ENCODE results near the gene TH. TPM values are rescaled to one million over a fixed set of nuclear protein-coding genes. Genes with fewer than 3 reads are reported as not detected.
A peak's percentile ranks its signal among the peaks of the same experiment; 100 is the strongest.

TH gene
- total and polyA plus RNA-seq, 2 donors from 2014 or later, result not detected

- no peaks in the 10 kb centered on the region for H3K27me3 ChIP-seq (ENCODE audit: control insufficient read depth, insufficient read depth, low read length)
- intact Hi-C loops (cut with DNase I), result no loop called here
- no peaks in the 10 kb centered on the region for H3K9me3 ChIP-seq (ENCODE audit: control insufficient read depth in 2 of 3, insufficient read depth in 1 of 3, low read length in 3 of 3)
- peak in 2 of 5 donors; percentile 7 to 46 for DNase-seq
- H3K9ac ChIP-seq (ENCODE audit: low read length in 3 of 3), result no peak overlapping the region
- no peak overlapping the region for H3K27ac ChIP-seq (ENCODE audit: low read depth in 2 of 2, low read length in 2 of 2)
- TF ChIP-seq, protein P1, sequence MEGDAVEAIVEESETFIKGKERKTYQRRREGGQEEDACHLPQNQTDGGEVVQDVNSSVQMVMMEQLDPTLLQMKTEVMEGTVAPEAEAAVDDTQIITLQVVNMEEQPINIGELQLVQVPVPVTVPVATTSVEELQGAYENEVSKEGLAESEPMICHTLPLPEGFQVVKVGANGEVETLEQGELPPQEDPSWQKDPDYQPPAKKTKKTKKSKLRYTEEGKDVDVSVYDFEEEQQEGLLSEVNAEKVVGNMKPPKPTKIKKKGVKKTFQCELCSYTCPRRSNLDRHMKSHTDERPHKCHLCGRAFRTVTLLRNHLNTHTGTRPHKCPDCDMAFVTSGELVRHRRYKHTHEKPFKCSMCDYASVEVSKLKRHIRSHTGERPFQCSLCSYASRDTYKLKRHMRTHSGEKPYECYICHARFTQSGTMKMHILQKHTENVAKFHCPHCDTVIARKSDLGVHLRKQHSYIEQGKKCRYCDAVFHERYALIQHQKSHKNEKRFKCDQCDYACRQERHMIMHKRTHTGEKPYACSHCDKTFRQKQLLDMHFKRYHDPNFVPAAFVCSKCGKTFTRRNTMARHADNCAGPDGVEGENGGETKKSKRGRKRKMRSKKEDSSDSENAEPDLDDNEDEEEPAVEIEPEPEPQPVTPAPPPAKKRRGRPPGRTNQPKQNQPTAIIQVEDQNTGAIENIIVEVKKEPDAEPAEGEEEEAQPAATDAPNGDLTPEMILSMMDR (IDR thresholded peaks at IDR 0.05; ENCODE audit: borderline replicate concordance, extremely low read depth, insufficient read depth), result no peak
- H3K4me1 ChIP-seq (ENCODE audit: control insufficient read depth in 2 of 3, insufficient read depth in 2 of 3, low read depth in 1 of 3, low read length in 3 of 3), result peaks cover 0 to 16% (median 0%) of the 10 kb centered on the region in 3 donors
- FAIRE-seq, result no peak
- no peaks in the 10 kb centered on the region for H3K36me3 ChIP-seq (ENCODE audit: control insufficient read depth in 2 of 3, insufficient read depth in 3 of 3, low read length in 3 of 3)
- H3K4me3 ChIP-seq (ENCODE audit: low read length in 3 of 3), result no peak overlapping the region
These were observed 38.3 kb upstream of the TH start for GRCh38 chr11:2209900-2210321.

GRCh38 chr11:2209370-2209801 is 37.8 kb upstream of the TH start:
- intact Hi-C loops (cut with DNase I), result no loop called here
- Histone ChIP-seq H3K4me3 (ENCODE audit: low read length in 3 of 3) (no peak overlapping the region), H3K9me3 (ENCODE audit: control insufficient read depth in 2 of 3, insufficient read depth in 1 of 3, low read length in 3 of 3) (no peaks in the 10 kb centered on the region), H3K27me3 (ENCODE audit: control insufficient read depth, insufficient read depth, low read length) (no peaks in the 10 kb centered on the region), H3K36me3 (ENCODE audit: control insufficient read depth in 2 of 3, insufficient read depth in 3 of 3, low read length in 3 of 3) (no peaks in the 10 kb centered on the region), H3K27ac (ENCODE audit: low read depth in 2 of 2, low read length in 2 of 2) (no peak overlapping the region), H3K9ac (ENCODE audit: low read length in 3 of 3) (no peak overlapping the region), H3K4me1 (ENCODE audit: control insufficient read depth in 2 of 3, insufficient read depth in 2 of 3, low read depth in 1 of 3, low read length in 3 of 3) (peaks cover 0 to 16% (median 0%) of the 10 kb centered on the region in 3 donors)
- FAIRE-seq (no peak), DNase-seq (peak in 3 of 5 donors; percentile 7 to 56 (median 43))
- TF ChIP-seq, protein P1 (IDR thresholded peaks at IDR 0.05; ENCODE audit: borderline replicate concordance, extremely low read depth, insufficient read depth), result no peak

GRCh38 chr11:2208691-2209369 is 37.2 kb upstream of the TH start:
- Histone ChIP-seq H3K27ac (ENCODE audit: low read depth in 2 of 2, low read length in 2 of 2) (no peak overlapping the region), H3K36me3 (ENCODE audit: control insufficient read depth in 2 of 3, insufficient read depth in 3 of 3, low read length in 3 of 3) (no peaks in the 10 kb centered on the region), H3K9me3 (ENCODE audit: control insufficient read depth in 2 of 3, insufficient read depth in 1 of 3, low read length in 3 of 3) (no peaks in the 10 kb centered on the region), H3K27me3 (ENCODE audit: control insufficient read depth, insufficient read depth, low read length) (no peaks in the 10 kb centered on the region), H3K4me1 (ENCODE audit: control insufficient read depth in 2 of 3, insufficient read depth in 2 of 3, low read depth in 1 of 3, low read length in 3 of 3) (peaks cover 0 to 16% (median 0%) of the 10 kb centered on the region in 3 donors), H3K9ac (ENCODE audit: low read length in 3 of 3) (no peak overlapping the region), H3K4me3 (ENCODE audit: low read length in 3 of 3) (no peak overlapping the region)
- intact Hi-C loops (cut with DNase I), result no loop called here
- peak in 3 of 5 donors; percentile 15 to 94 (median 50) for DNase-seq
- no peak for FAIRE-seq
- TF ChIP-seq, protein P1 (IDR thresholded peaks at IDR 0.05; ENCODE audit: borderline replicate concordance, extremely low read depth, insufficient read depth), result peak; percentile 33
